Common myeloid progenitor, CD34-positive (primary cell): ENCODE results near the gene PLRG1.

Experiments
- CTCF ChIA-PET: fragments of 350-600 bp; sonication (Branson Sonifier 250); formaldehyde crosslinking; loops from one replicate; lab custom pipeline; 2021; ENCODE audit warnings: antibody characterized with exemption; lab: Charles Lee
- POLR2A ChIA-PET: fragments of 350-600 bp; sonication (Branson Sonifier 250); formaldehyde crosslinking; loops from one replicate; lab custom pipeline; 2021; ENCODE audit warnings: antibody characterized with exemption; lab: Charles Lee
- DNase-seq, 3 donors: peaks; one replicate each; pipeline versions ENCODE4 v3.0.0 to v3.0.0-alpha.2; 2013
- H3K27ac ChIP-seq, 2 experiments: 1 replicate in 1 of 2; 2 replicates in 1 of 2; pipeline ENCODE4 v1.7.0; 2013; ENCODE audit warnings: inconsistent platforms in 2 of 2, low read length in 2 of 2, mild to moderate bottlenecking in 2 of 2, low read depth in 1 of 2, moderate library complexity in 1 of 2; ENCODE audit not compliant: severe bottlenecking in 2 of 2, insufficient read depth in 1 of 2, poor library complexity in 1 of 2
- H3K27me3 ChIP-seq, 5 experiments: replicated peaks in 2 of 5; 1 replicate in 3 of 5; 2 replicates in 2 of 5; pipeline versions ENCODE4 v1.6.1 to v1.7.0; 2013; ENCODE audit warnings: low read length in 4 of 5, mild to moderate bottlenecking in 2 of 5, moderate library complexity in 2 of 5, inconsistent platforms in 1 of 5; ENCODE audit not compliant: insufficient read depth in 5 of 5, control insufficient read depth in 4 of 5
- H3K36me3 ChIP-seq, 4 experiments: 1 replicate in 2 of 4; 2 replicates in 2 of 4; pipeline versions ENCODE4 v1.6.1 to v1.7.0; 2013; ENCODE audit warnings: low read length in 3 of 4, control low read depth in 1 of 4, mild to moderate bottlenecking in 1 of 4; ENCODE audit not compliant: control insufficient read depth in 4 of 4, insufficient read depth in 4 of 4
- H3K4me1 ChIP-seq, 4 experiments: 1 replicate in 3 of 4; 2 replicates in 1 of 4; pipeline versions ENCODE4 v1.6.1 to v1.7.1; 2013; ENCODE audit warnings: low read length in 3 of 4, mild to moderate bottlenecking in 3 of 4, control low read depth in 1 of 4, inconsistent platforms in 1 of 4, moderate library complexity in 1 of 4; ENCODE audit not compliant: control insufficient read depth in 4 of 4, insufficient read depth in 4 of 4; ENCODE audit errors: control extremely low read depth in 1 of 4
- H3K4me3 ChIP-seq, 7 experiments: 1 replicate in 4 of 7; 2 replicates in 3 of 7; pipeline versions ENCODE4 v1.5.1 to v1.7.0; 2013; ENCODE audit warnings: mild to moderate bottlenecking in 7 of 7, low read length in 6 of 7, moderate library complexity in 6 of 7, inconsistent platforms in 2 of 7, low read depth in 2 of 7, control low read depth in 1 of 7; ENCODE audit not compliant: insufficient read depth in 4 of 7, control insufficient read depth in 1 of 7; ENCODE audit errors: extremely low read depth in 1 of 7
- H3K9me3 ChIP-seq, 5 experiments: 1 replicate in 4 of 5; 2 replicates in 1 of 5; pipeline versions ENCODE4 v1.6.1 to v1.7.1; 2013; ENCODE audit warnings: low read length in 4 of 5, mild to moderate bottlenecking in 2 of 5, inconsistent platforms in 1 of 5, low read depth in 1 of 5, moderate library complexity in 1 of 5; ENCODE audit not compliant: control insufficient read depth in 4 of 5, insufficient read depth in 2 of 5; ENCODE audit errors: control extremely low read depth in 1 of 5
- WGBS: methylation state at CpG from one replicate; pipeline ENCODE4 v1.1.5; 2013; ENCODE audit not compliant: insufficient coverage; 5-methylcytosine and 5-hydroxymethylcytosine counted together

The PLRG1 gene

DNA sequence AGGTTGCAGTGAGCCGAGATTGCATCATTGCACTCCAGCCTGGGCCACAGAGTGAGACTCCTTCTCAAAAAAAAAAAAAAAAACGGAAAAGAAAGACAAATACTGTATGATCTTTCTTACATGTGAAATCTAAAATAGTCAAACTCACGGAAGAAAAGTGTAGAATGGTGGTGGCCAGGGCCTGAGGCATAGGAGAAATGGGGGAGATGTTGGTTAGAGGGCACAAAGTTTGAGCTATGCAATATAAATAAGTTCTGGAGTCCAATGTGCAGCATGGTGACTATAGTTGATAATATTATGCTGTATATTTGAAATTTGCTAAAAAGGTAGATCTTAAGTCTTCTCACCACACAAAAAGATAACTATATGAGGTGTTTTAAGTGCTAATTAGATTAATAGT lies 41.7 kb upstream of the PLRG1 start:
- WGBS: 100% methylated on average over 1 of the region's 3 CpGs
- Histone ChIP-seq H3K27ac (no peak overlapping the region), H3K4me1 (no peaks in the 10 kb centered on the region), H3K4me3 (no peak overlapping the region), H3K9me3 (no peaks in the 10 kb centered on the region), H3K36me3 (no peaks in the 10 kb centered on the region), H3K27me3 (peaks cover 0 to 2% (median 0%) of the 10 kb centered on the region in 5 experiments)
- CTCF ChIA-PET: interaction anchor here (1.2 to 2.2 kb wide), 3 partner anchors 27 to 46 kb away, joined by 3 to 8 read pairs (median 4); no protein-coding TSS in a partner anchor
- POLR2A ChIA-PET: no interaction called here
- no peak for DNase-seq

DNA sequence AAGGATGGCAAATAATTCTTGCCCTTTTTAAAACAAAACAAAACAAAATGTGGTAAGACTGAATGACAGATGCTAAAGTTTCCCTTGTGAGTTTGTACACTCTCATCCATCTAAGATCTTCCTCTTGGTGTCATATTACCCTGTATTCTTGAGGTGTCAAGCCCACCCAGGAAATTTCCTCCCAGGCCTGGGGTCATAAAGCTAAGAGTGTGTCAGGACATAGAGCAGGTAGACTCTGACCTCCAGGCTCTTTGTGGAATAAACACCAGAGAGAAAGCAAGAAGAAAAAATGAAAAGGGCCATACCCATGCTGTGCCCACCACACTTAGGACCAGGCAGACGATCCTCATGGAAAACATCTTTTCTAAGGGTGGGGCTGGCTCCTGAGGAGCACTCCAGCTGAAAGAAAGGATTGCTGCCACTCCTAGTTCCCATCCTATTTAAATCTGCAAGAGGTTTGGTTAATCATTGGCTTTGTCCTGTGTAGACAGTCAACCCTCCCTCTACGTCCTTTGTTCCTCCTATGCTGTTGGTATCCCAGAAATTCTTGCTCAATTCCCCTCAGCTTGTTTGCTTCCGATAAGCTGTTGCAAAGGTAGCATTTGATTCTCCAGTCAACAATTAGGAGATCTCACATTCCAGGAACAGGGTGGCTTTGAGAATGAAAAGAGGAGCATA lies 40.3 kb upstream of the PLRG1 start, which contains the start of gene FGA:
Gene FGA, minus strand, starts transcription at position 414 of the 678 bp plus-strand sequence. Its CDS starts 55 bp downstream, at position 359.
- CTCF ChIA-PET: interaction anchor here (1.2 to 1.5 kb wide), 3 partner anchors 17 to 48 kb away, joined by 3 to 4 read pairs (median 3); no protein-coding TSS in a partner anchor
- H3K27ac ChIP-seq: no peak within 1 kb of the TSS

GRCh38 chr4:154589296-154590197 lies 39.3 kb upstream of the PLRG1 start:
- POLR2A ChIA-PET: no interaction called here
- H3K27me3 ChIP-seq: peaks cover 0 to 2% (median 0%) of the 10 kb centered on the region in 5 experiments
- H3K4me1 ChIP-seq: no peaks in the 10 kb centered on the region
- WGBS: 93% methylated on average over 4 of the region's 7 CpGs
- CTCF ChIA-PET: interaction anchor here (1.2 kb wide), 1 partner anchor 31 kb away, joined by 3 read pairs; no protein-coding TSS in a partner anchor
- no peaks in the 10 kb centered on the region for H3K36me3 ChIP-seq
- H3K9me3 ChIP-seq: no peaks in the 10 kb centered on the region
- H3K4me3 ChIP-seq: no peak overlapping the region
- DNase-seq: no peak
- H3K27ac ChIP-seq: no peak overlapping the region

More for the DNA sequence above, 40.3 kb upstream of the PLRG1 start, which contains the start of gene FGA:
- 100% methylated on average over 3 of the region's 3 CpGs for WGBS
- peaks cover 0 to 2% (median 0%) of the 10 kb centered on the region in 5 experiments for H3K27me3 ChIP-seq
- POLR2A ChIA-PET: no interaction called here
- no peaks in the 10 kb centered on the region for H3K36me3 ChIP-seq
- H3K4me3 ChIP-seq: no peak within 1 kb of the TSS
- DNase-seq: no peak
- H3K4me1 ChIP-seq: no peaks in the 10 kb centered on the region
- no peaks in the 10 kb centered on the region for H3K9me3 ChIP-seq

GRCh38 chr4:154588198-154588597 lies 38.0 kb upstream of the PLRG1 start:
- CTCF ChIA-PET: no interaction called here
- H3K4me1 ChIP-seq: no peaks in the 10 kb centered on the region
- H3K36me3 ChIP-seq: no peaks in the 10 kb centered on the region
- peaks cover 0 to 2% (median 0%) of the 10 kb centered on the region in 5 experiments for H3K27me3 ChIP-seq
- 80% methylated on average over 1 of the region's 2 CpGs for WGBS
- no peak overlapping the region for H3K27ac ChIP-seq
- POLR2A ChIA-PET: no interaction called here
- DNase-seq: no peak
- H3K9me3 ChIP-seq: no peaks in the 10 kb centered on the region
- no peak overlapping the region for H3K4me3 ChIP-seq

GRCh38 chr4:154586296-154587033 lies 36.3 kb upstream of the PLRG1 start:
- ChIA-PET CTCF (no interaction called here), POLR2A (no interaction called here)

DNA sequence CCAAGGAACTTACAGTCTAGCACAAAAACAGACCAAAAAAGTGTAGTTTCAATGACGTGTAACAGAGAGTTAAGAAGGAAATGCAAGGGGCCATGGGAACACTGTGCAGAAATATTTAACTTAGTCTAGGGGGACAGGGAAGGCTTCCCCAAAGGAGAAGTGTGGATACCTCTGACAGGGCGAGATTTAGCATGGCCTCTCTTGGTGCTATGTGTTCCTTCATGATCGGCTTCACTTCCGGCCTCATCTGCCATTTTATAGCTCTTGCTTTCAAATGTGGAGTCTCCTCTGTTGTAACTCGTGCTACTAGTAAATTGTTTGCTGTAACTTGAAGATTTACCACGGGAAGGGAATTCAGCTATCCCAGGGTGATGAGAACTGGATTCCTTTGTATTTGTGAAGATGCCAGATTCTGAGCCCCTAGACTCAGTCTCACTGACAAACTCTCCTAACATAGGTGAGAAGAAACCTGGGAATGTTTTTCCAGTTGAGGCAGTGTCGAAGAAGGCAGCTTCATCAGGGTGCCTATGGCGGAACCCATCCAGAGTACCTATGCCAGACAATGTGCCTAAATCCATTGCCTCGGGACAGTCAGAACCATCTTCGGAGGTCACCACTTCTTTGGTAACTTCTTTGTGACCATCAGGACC lies 35.3 kb upstream of the PLRG1 start:
- DNase-seq: no peak
- no peak overlapping the region for H3K4me3 ChIP-seq
- 96% methylated on average over 9 of the region's 10 CpGs for WGBS
- H3K27ac ChIP-seq: no peak overlapping the region
- H3K9me3 ChIP-seq: no peaks in the 10 kb centered on the region
- no peaks in the 10 kb centered on the region for H3K36me3 ChIP-seq
- H3K27me3 ChIP-seq: peaks cover 0 to 2% (median 0%) of the 10 kb centered on the region in 5 experiments
- no peaks in the 10 kb centered on the region for H3K4me1 ChIP-seq
- POLR2A ChIA-PET: interaction anchor here (0.6 kb wide), 1 partner anchor 12 kb away, joined by 3 read pairs; no protein-coding TSS in a partner anchor
- CTCF ChIA-PET: interaction anchor here (0.9 to 1.1 kb wide), 3 partner anchors 10 to 27 kb away, joined by 3 to 4 read pairs (median 3); partner anchors contain the start of gene FGG

More at GRCh38 chr4:154586296-154587033, 36.3 kb upstream of the PLRG1 start:
- H3K27me3 ChIP-seq: peaks cover 0 to 2% (median 0%) of the 10 kb centered on the region in 5 experiments
- DNase-seq: no peak
- H3K4me1 ChIP-seq: no peaks in the 10 kb centered on the region
- H3K36me3 ChIP-seq: no peaks in the 10 kb centered on the region
- 92% methylated on average over 12 of the region's 13 CpGs for WGBS
- no peaks in the 10 kb centered on the region for H3K9me3 ChIP-seq
- H3K27ac ChIP-seq: no peak overlapping the region
- no peak overlapping the region for H3K4me3 ChIP-seq
